Neural progenitor cell (in vitro differentiated cells): ENCODE measurements around the gene IL1RAPL1. TPM values are rescaled to one million over a fixed set of nuclear protein-coding genes. Genes with fewer than 3 reads are reported as not detected.

ENCODE experiments used
- DNase-seq: peaks from one replicate; pipeline ENCODE4 v3.0.0-alpha.2; 2016; ENCODE audit warnings: low spot score
- H2AFZ ChIP-seq: fragments of 200-600 bp; sonication (generic); replicated peaks from 2 replicates; pipeline ENCODE4 v1.6.1; 2016; ENCODE audit warnings: antibody characterized with exemption
- H3F3A ChIP-seq: fragments of 200-600 bp; sonication (generic); 2 replicates; pipeline ENCODE4 v1.6.1; 2016; ENCODE audit warnings: antibody characterized with exemption, low read depth
- H3K27ac ChIP-seq: fragments of 200-600 bp; sonication (generic); 2 replicates; pipeline ENCODE4 v1.5.1; 2016; ENCODE audit warnings: mild to moderate bottlenecking
- H3K27me3 ChIP-seq: fragments of 200-600 bp; sonication (generic); 2 replicates; pipeline ENCODE4 v1.6.1; 2016; ENCODE audit warnings: mild to moderate bottlenecking, moderate library complexity
- H3K36me3 ChIP-seq: fragments of 200-600 bp; sonication (generic); 2 replicates; pipeline ENCODE4 v1.5.1; 2016
- H3K4me1 ChIP-seq: fragments of 200-600 bp; sonication (generic); 2 replicates; pipeline ENCODE4 v1.6.1; 2016; ENCODE audit warnings: mixed run types
- H3K4me2 ChIP-seq: fragments of 200-600 bp; sonication (generic); 2 replicates; pipeline ENCODE4 v1.6.1; 2016
- H3K4me3 ChIP-seq: fragments of 200-600 bp; sonication (generic); 2 replicates; pipeline ENCODE4 v1.5.1; 2016
- H3K79me2 ChIP-seq: fragments of 200-600 bp; sonication (generic); 2 replicates; pipeline ENCODE4 v1.6.1; 2016; ENCODE audit warnings: low read depth
- H3K9ac ChIP-seq: fragments of 200-600 bp; sonication (generic); 2 replicates; pipeline ENCODE4 v1.6.1; 2016
- H3K9me3 ChIP-seq: fragments of 200-600 bp; sonication (generic); 2 replicates; pipeline ENCODE4 v1.5.1; 2016; ENCODE audit warnings: low read depth
- H4K20me1 ChIP-seq: fragments of 200-600 bp; sonication (generic); 2 replicates; pipeline ENCODE4 v1.6.1; 2016; ENCODE audit warnings: low read depth
- H3K27ac Mint-ChIP-seq: 3 replicates; pipeline ENCODE4 v1.8.0; 2021; ENCODE audit warnings: mixed read lengths
- H3K27me3 Mint-ChIP-seq: 2 replicates; pipeline ENCODE4 v1.8.0; 2022; ENCODE audit warnings: low read depth, mild to moderate bottlenecking, inconsistent platforms, moderate library complexity, mixed read lengths; ENCODE audit not compliant: insufficient read depth
- H3K36me3 Mint-ChIP-seq: 3 replicates; pipeline ENCODE4 v1.8.0; 2021; ENCODE audit warnings: mixed read lengths
- H3K4me1 Mint-ChIP-seq: 3 replicates; pipeline ENCODE4 v1.8.0; 2021; ENCODE audit warnings: mixed read lengths
- H3K4me3 Mint-ChIP-seq: 3 replicates; pipeline ENCODE4 v1.8.0; 2021; ENCODE audit warnings: mild to moderate bottlenecking, moderate library complexity, mixed read lengths
- H3K9me3 Mint-ChIP-seq: 3 replicates; pipeline ENCODE4 v1.8.0; 2020; ENCODE audit warnings: mixed read lengths
- CTCF ChIP-seq: fragments of 200-600 bp; sonication (generic); IDR thresholded peaks from 2 replicates; pipeline ENCODE4 v1.5.1; 2017; ENCODE audit warnings: antibody characterized with exemption, mild to moderate bottlenecking
- EZH2 ChIP-seq: fragments of 200-600 bp; sonication (generic); IDR thresholded peaks from 2 replicates; pipeline ENCODE4 v1.6.1; 2017; ENCODE audit warnings: antibody characterized with exemption, mild to moderate bottlenecking, moderate library complexity
- EZH2phosphoT487 ChIP-seq: fragments of 200-600 bp; sonication (generic); IDR thresholded peaks from 2 replicates; pipeline ENCODE4 v1.6.1; 2017; ENCODE audit warnings: antibody characterized with exemption
- total RNA-seq: library from RNA; depleted of rRNA; stranded (reverse); fragments of >200 nt; gene quantifications from 2 replicates; pipeline ENCODE4 v1.2.3, GENCODE V29; 2015; ENCODE audit warnings: low replicate concordance

Gene IL1RAPL1
- total RNA-seq, 1 donor from 2014 or later, result 13.4 TPM

DNA sequence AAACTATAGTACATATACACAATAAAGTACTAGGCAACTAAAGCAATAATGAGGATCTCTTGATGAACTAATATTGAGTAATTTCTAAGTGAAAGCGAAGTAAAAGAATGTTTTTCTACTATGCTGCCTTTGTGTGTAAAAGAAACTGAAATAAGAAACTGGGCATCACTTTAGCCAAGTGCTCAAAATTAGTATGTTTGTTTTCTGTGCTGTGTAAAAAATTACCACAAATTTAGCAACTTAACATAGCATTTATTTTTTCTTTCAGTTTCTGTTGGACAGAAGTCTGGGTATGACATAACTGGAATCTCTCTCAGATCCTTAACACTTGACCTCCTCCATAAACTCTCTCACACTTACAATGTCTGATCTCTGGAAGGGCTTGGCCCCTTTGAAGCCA, 941.0 kb downstream of the IL1RAPL1 start:
- H3K79me2 ChIP-seq, result no peaks in the 10 kb centered on the region
- Mint-ChIP-seq H3K4me1 (no peaks in the 10 kb centered on the region), H3K27ac (no peak overlapping the region), H3K27me3 (no peaks in the 10 kb centered on the region), H3K36me3 (no peaks in the 10 kb centered on the region), H3K4me3 (no peak overlapping the region), H3K9me3 (no peaks in the 10 kb centered on the region)
- no peak overlapping the region for H3K9ac ChIP-seq
- TF ChIP-seq EZH2phosphoT487 (no peak), CTCF (no peak)
- H3K4me3 ChIP-seq, result no peak overlapping the region
- H3F3A ChIP-seq, result no peaks in the 10 kb centered on the region
- no peaks in the 10 kb centered on the region for H3K36me3 ChIP-seq
- H3K9me3 ChIP-seq, result peaks cover 9% of the 10 kb centered on the region
- no peak overlapping the region for H3K4me2 ChIP-seq
- DNase-seq, result no peak
- no peak overlapping the region for H2AFZ ChIP-seq
- H3K27ac ChIP-seq, result no peak overlapping the region
- no peaks in the 10 kb centered on the region for H3K27me3 ChIP-seq
- no peaks in the 10 kb centered on the region for H3K4me1 ChIP-seq
- no peaks in the 10 kb centered on the region for H4K20me1 ChIP-seq

- no peaks in the 10 kb centered on the region for H3K9me3 Mint-ChIP-seq
- no peak overlapping the region for H3K4me2 ChIP-seq
- H3K4me3 ChIP-seq, result no peak overlapping the region
- H3K27ac Mint-ChIP-seq, result no peak overlapping the region
- H3K36me3 ChIP-seq, result no peaks in the 10 kb centered on the region
- H3K27me3 ChIP-seq, result no peaks in the 10 kb centered on the region
- TF ChIP-seq CTCF (no peak), EZH2phosphoT487 (no peak), EZH2 (no peak)
- H3K27ac ChIP-seq, result no peak overlapping the region
- DNase-seq, result no peak
- no peaks in the 10 kb centered on the region for H3K27me3 Mint-ChIP-seq
- no peak overlapping the region for H3K9ac ChIP-seq
- H3F3A ChIP-seq, result no peaks in the 10 kb centered on the region
- no peaks in the 10 kb centered on the region for H4K20me1 ChIP-seq
- no peaks in the 10 kb centered on the region for H3K36me3 Mint-ChIP-seq
- no peaks in the 10 kb centered on the region for H3K4me1 ChIP-seq
- no peaks in the 10 kb centered on the region for H3K79me2 ChIP-seq
- no peak overlapping the region for H3K4me3 Mint-ChIP-seq
- peaks cover 8% of the 10 kb centered on the region for H3K9me3 ChIP-seq
- no peak overlapping the region for H2AFZ ChIP-seq
- no peaks in the 10 kb centered on the region for H3K4me1 Mint-ChIP-seq
Measured at GRCh38 chrX:29530501-29530900, 943.3 kb downstream of the IL1RAPL1 start.

GRCh38 chrX:29531336-29531735, 944.1 kb downstream of the IL1RAPL1 start:
- no peak overlapping the region for H2AFZ ChIP-seq
- H3K27ac ChIP-seq, result no peak overlapping the region
- Mint-ChIP-seq H3K36me3 (no peaks in the 10 kb centered on the region), H3K27ac (no peak overlapping the region), H3K4me3 (no peak overlapping the region), H3K4me1 (no peaks in the 10 kb centered on the region), H3K27me3 (no peaks in the 10 kb centered on the region), H3K9me3 (no peaks in the 10 kb centered on the region)
- H3F3A ChIP-seq, result no peaks in the 10 kb centered on the region
- DNase-seq, result no peak
- peaks cover 8% of the 10 kb centered on the region for H3K9me3 ChIP-seq
- no peak overlapping the region for H3K4me2 ChIP-seq
- no peaks in the 10 kb centered on the region for H3K4me1 ChIP-seq
- no peaks in the 10 kb centered on the region for H3K79me2 ChIP-seq
- TF ChIP-seq EZH2phosphoT487 (no peak), CTCF (no peak), EZH2 (no peak)
- no peak overlapping the region for H3K9ac ChIP-seq
- no peaks in the 10 kb centered on the region for H4K20me1 ChIP-seq
- H3K36me3 ChIP-seq, result no peaks in the 10 kb centered on the region
- no peak overlapping the region for H3K4me3 ChIP-seq
- no peaks in the 10 kb centered on the region for H3K27me3 ChIP-seq
